AG04449 (cell line): ENCODE measurements around the gene NT5C2.
A peak's percentile ranks its signal among the peaks of the same experiment; 100 is the strongest.
"Not testable (repeated sequence)": the region's sequence is repeated elsewhere in the genome, so short reads cannot be mapped to it uniquely, and the experiment has no call there.

Experiments used
- CTCF ChIA-PET: fragments of 350-600 bp; formaldehyde crosslinking; extraction: SDS; loops from one replicate; lab custom pipeline; 2021; ENCODE audit warnings: antibody characterized with exemption; lab: Yijun Ruan, JAX
- POLR2A ChIA-PET: fragments of 400-600, 350-600 bp; formaldehyde crosslinking; extraction: SDS; loops from one replicate; lab custom pipeline; 2020; ENCODE audit warnings: antibody characterized with exemption, inconsistent platforms; lab: Yijun Ruan, JAX
- DNase-seq: peaks from one replicate; pipeline ENCODE4 v3.0.0-alpha.2; 2010; ENCODE audit warnings: low read depth, low spot score
- H3K4me3 ChIP-seq: 2 replicates; pipeline ENCODE4 v1.5.1; 2011; ENCODE audit warnings: low read depth, mild to moderate bottlenecking, control low read depth, low read length
- CTCF ChIP-seq: IDR thresholded peaks from one replicate; pipeline ENCODE4 v1.5.1; 2011; ENCODE audit warnings: mild to moderate bottlenecking, moderate library complexity, low read length, control low read depth, inconsistent platforms; ENCODE audit not compliant: insufficient read depth; ENCODE audit errors: missing control alignments

The NT5C2 gene

GRCh38 chr10:103171278-103171677, 21.8 kb downstream of the NT5C2 start:
- ChIA-PET CTCF (interaction anchor here (1.3 to 3.1 kb wide), 2 partner anchors 68 to 74 kb away, joined by 3 to 9 read pairs; no protein-coding TSS in a partner anchor), POLR2A (interaction anchor here (0.6 kb wide), 1 partner anchor 13 kb away, joined by 4 read pairs; no protein-coding TSS in a partner anchor)
- no peak for TF ChIP-seq CTCF
- H3K4me3 ChIP-seq = no peak overlapping the region
- no peak for DNase-seq

DNA sequence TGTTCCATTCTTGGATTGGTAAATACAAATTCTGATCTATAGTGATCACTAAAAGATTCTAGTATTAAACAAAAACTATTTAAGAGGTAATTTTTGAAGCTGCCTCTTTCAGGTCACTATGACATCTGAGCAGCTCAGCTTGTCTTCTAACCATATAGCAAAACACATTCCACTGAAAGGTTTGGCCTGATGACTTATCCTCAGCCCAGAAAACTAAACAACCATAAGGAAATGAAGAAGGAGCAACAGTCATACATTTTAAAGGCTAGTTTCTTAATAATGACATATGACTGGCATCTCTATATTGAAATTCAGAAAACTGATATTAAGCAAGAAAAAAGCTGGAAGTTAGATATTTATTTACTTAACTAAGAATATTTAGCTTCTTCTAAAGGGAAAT, 24.6 kb downstream of the NT5C2 start:
- H3K4me3 ChIP-seq = no peak overlapping the region
- ChIA-PET CTCF (interaction anchor here (0.6 to 1.8 kb wide), 6 partner anchors 9 to 76 kb away, joined by 3 to 16 read pairs (median 3); no protein-coding TSS in a partner anchor), POLR2A (interaction anchor here (0.8 to 1.4 kb wide), 3 partner anchors 12 to 63 kb away, joined by 3 to 5 read pairs (median 4); partner anchors contain the start of gene NT5C2)
- TF ChIP-seq CTCF = no peak
- DNase-seq = peak; percentile 34

- DNase-seq, H3K4me3 ChIP-seq: not testable (repeated sequence)
- ChIA-PET CTCF (interaction anchor here (1.1 to 1.8 kb wide), 3 partner anchors 15 to 77 kb away, joined by 3 to 16 read pairs (median 3); no protein-coding TSS in a partner anchor), POLR2A (interaction anchor here (1.0 to 1.4 kb wide), 2 partner anchors 25 to 74 kb away, joined by 3 to 5 read pairs; partner anchors contain the start of gene NT5C2)
Measured at GRCh38 chr10:103167554-103167953, 25.5 kb downstream of the NT5C2 start.

DNA sequence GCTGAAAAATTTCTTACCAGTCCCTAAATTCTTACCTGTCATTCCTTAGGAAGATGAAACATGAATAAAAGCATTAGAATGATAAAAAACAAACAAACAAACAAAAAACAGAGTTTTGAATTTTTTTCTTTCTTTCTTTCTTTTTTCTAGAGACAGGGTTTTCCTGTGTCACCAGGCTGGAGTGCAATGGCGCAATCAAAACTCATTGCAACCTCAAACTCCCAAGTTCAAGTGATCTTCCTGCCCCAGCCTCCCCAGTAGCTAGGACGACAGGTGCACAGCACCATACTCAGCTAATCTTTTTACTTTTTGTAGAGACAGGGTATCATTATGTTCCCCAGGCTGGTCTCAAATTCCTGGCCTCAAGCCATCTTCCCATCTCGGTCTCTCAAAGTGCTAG, 26.5 kb downstream of the NT5C2 start:
- ChIA-PET POLR2A (no interaction called here), CTCF (interaction anchor here (1.7 kb wide), 1 partner anchor 26 kb away, joined by 3 read pairs; no protein-coding TSS in a partner anchor)
- H3K4me3 ChIP-seq = no peak overlapping the region
- TF ChIP-seq CTCF = no peak
- DNase-seq = no peak

DNA sequence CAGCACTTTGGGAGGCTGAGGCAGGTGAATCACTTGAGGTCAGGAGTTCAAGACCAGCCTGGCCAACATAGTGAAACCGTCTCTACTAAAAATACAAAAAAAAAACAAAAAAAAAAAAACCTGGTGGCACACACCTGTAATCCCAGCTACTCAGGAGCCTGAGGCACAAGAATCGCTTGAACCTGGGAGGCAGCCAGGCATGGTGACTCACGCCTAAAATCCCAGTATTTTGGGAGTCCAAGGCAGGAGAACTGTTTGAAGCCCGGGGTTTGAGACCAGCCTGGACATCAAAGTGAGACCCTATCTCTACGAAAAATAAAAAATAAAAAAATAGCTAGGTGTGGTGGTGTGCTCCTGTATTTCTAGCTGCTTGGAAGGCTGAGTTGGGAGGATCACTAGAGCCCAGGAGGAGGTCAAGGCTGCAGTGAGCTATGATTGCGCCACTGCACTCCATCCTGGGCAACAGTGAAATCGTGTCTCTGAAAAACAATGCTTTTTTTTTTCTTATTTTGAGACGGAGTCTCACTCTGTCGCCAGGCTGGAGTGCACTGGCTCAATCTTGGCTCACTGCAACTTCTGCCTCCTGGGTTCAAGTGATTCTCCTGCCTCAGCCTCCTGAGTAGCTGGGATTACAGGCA, 29.2 kb downstream of the NT5C2 start:
- H3K4me3 ChIP-seq, DNase-seq, POLR2A ChIA-PET: not testable (repeated sequence)
- CTCF ChIA-PET = interaction anchor here (0.6 to 1.1 kb wide), 2 partner anchors 75 to 236 kb away, joined by 3 read pairs; no protein-coding TSS in a partner anchor

GRCh38 chr10:103157246-103157645, 35.8 kb downstream of the NT5C2 start:
- ChIA-PET POLR2A (no interaction called here), CTCF (no interaction called here)
- no peak overlapping the region for H3K4me3 ChIP-seq
- no peak for DNase-seq
- TF ChIP-seq CTCF = no peak

- ChIA-PET CTCF (interaction anchor here (0.6 to 3.9 kb wide), 5 partner anchors 11 to 89 kb away, joined by 3 to 19 read pairs (median 6); no protein-coding TSS in a partner anchor), POLR2A (no interaction called here)
Measured at GRCh38 chr10:103155471-103156085, 37.5 kb downstream of the NT5C2 start.

More at GRCh38 chr10:103155471-103156085, 37.5 kb downstream of the NT5C2 start:
- TF ChIP-seq CTCF = no peak
- no peak for DNase-seq
- no peak overlapping the region for H3K4me3 ChIP-seq
